NCI-H460 (cell line): Measurements from ENCODE around the gene ASIC2. TPM values are rescaled to one million over a fixed set of nuclear protein-coding genes. Genes with fewer than 3 reads are reported as not detected.

Experiments
- DNase-seq: peaks from one replicate; pipeline ENCODE4 v3.0.0-alpha.2; 2016; ENCODE audit warnings: low read depth; ENCODE audit errors: extremely low read depth
- total RNA-seq: library from RNA; depleted of rRNA; stranded (reverse); fragments of >200 nt; shearing (Covaris generic); gene quantifications from 2 replicates; pipeline ENCODE4 v1.2.3, GENCODE V29; 2014

Gene ASIC2
- total RNA-seq, 1 experiment from 2014 or later = not detected

DNA sequence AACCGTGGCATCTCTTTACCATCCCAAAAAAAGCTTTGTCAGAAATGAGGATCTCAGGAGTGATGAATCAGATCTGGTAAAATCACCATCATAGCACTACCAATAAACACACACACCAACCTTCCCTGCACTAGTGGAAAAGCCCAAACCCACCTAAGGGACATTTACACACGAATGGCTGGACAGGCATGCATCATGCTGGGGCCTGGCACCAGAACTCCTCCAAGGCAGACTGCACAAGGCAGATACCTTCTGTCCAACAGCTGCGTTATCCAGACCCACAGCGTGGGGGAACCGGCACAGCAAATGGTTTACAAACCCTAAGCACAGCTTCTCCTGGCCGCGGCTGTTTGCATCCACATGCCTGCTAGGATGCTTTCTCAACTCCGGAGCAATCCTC is 2.8 kb downstream of the ASIC2 start:
- DNase-seq = no peak

DNA sequence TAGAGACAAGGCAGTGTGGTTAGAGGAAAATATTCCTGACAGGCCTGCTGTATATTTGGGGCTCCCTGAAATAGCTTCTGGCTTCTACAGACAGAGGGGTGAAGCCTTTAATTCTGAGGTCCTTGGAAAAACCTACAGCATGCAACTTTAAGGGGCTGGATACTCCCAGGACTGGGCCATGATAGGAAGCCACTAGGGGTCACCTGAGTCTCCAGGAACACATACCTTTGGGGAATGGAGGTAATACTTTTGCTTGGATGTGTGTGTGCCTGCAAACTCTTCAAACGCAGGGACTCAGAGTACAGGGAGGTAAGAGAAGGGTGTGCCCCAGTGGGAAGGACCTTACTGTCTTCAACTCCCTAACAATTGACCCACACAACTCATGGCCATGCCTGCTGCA is 4.1 kb downstream of the ASIC2 start:
- no peak for DNase-seq

DNA sequence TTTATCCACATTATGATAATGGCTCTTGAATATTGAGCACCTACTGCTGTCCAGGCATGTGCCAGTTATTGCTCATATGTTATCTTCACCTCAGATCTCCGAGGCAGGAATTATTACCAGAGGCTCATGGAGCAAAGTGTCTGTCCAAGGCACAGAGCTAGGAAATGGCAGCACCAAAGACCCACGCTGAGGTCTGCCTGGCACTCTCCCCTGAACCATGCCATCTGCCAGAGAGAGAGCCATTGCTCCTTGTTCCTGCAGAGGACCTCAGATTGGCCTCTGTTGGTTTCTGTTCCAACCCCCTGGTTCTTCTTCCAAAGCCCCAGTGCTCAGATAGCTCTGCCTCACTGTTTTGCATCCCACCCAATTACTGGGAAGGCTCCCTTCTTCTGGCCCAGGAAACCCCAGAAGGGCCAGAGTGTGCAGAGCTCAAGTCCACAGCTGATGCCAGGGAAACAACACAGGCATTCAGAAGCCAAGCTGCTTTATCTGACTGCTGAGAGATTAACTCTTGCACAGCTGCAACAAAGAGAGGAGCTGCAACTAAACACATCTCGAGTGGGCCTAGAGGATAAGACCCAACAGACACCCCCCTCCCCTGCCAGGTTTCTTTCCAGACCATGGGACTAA is 5.9 kb downstream of the ASIC2 start:
- DNase-seq = no peak

DNA sequence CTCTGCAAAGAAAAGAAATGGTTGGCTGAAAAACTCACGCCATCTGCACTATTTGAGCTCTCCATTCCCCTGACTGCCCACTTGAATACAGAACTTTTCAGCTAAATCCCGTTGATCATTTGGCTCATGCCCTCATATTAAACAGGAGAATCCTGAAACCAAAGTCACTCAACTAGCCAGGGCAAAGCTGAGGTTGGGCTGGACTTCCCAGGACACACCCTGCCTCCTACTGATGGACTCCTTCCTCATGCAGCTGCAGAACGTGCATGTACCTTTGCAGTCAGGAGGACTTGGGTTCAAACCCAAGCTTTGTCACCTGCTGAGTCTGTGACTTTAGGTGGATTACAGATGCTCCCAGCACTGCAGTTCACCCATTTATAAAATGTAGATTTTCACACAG is 7.7 kb downstream of the ASIC2 start:
- DNase-seq = no peak

DNA sequence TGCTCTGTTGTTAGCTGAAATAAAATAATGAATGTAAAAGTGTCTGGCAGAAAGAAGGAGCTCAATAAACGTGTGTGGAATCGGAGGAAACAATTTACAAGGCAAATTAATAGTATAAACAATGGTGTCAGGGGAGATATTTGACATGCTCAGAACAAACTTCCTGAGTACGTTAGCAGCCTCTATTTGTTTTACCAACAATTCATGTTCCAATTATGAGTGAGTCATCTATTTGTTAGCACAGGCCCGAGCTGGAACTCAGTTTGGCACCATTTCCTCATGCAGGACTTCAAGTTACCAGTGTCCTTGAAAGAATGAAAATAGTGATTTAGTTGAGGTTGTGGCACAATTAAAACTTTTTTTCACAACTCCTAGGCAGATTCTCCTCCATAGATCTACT is 9.1 kb downstream of the ASIC2 start:
- peak; percentile 5 for DNase-seq

DNA sequence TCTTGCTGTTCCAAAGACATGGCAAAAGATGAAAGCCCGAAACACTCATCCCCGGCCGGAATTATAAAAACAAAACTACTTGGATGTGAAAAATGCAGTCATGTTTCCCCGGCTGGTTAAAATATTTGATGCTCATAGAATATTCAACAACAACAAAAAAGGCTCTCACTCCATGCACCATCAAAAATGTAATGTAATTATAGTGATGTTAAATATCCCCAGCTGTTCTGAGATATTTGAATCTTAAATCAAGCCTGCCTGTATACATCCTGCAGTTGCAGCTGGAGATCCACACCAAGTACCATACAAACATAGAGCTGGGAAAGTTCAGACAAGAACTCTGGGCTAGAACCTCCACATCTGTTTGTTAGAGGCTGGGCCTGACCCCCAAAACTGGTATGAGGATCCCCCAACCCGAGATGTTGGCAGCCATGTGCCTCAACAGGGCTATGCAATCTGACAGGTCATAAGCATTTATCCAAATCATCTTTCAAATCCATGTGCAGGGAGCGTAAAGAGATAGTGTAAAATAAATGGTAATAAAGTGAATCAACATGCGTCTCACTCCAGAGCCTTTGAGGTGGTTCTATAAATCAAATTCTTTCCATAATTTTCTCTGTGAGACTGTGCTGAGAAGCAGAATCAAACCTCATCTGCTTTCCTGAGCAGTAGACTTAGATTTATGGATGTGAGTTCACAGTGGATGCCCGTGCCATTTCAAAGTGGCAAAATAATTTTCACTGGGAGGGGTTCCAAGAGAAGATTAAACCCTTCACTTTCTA is 12.7 kb downstream of the ASIC2 start:
- no peak for DNase-seq

DNA sequence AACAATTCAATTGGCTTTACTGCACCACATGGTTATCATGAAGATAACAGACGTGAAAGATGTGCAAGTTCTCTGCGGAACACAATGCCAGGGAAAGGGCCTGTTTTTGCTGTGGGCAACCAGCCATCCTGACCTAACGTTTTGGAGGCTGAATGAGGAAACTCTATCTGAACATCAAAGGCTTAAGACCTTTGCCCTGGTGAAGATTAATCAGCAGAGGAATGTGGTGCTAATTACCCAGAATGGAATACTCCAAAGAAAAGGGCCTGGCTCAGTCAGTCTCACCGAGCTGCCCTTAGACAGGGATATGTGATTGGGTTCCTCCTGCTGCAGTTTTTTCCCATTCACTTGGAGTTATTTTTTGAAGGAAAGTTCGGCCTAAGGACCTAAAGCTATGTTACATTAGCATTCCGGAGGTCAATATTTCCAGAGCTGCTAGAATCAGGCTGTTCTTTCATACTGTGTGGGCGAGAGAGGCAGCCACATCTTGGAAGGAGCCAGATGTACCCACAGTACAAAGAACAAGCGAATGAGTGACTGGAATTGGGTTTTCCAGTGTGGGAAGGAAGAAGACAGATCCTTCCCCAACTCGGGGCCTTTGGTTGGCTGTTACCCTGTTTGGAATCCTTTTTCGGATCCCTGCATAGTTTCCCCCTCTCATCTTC is 15.5 kb downstream of the ASIC2 start:
- no peak for DNase-seq

DNA sequence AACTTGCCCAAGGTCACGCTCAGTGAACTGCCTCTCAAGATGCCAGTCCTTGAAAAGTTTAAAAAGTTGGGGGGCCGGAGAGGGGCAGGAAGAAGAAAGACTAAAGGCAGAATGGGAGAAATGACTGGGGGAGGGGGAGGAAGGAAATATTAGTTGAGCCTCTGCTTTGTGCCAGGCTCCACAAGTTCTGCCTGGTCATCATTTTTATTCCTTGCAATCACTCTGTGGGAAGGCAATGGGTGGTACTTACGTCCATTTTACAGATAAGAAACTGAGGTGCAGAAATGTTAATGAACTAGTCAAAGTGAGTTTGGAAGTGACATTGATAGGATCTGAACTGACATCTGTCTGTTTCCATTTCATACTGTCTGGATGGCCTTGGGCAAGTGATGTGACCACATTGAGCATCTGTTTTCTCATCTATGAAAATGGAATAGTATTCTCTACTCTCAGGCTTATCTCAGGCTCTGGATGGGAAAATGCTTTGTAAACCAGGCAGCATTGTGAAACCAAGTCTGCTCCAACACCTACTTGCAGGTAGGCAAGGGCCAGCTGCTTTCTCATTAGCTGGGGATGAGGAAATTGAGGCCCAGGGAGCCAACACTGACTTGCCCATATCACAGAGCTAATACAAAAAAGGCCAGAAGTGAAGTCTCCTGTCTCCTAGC is 19.2 kb downstream of the ASIC2 start:
- DNase-seq = no peak

DNA sequence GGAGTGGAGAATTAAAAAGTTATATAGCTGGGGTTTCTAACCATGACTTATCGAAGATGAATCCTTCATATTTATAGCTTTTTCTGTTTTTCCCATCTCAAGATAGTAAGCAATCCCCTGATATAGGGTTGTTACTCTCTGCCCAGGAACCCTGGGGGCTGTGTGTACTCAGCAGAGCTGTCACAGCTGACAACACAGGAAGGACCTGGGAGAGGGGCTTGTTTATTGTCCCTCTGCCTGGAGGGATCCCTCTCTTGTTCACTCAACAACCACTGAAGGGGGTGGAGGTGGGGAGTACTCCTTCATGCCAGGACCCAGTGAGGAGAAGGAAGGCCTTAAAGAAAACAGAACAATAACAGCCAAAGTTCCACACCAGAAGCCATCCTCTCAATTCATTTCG is 19.8 kb downstream of the ASIC2 start:
- DNase-seq = no peak

DNA sequence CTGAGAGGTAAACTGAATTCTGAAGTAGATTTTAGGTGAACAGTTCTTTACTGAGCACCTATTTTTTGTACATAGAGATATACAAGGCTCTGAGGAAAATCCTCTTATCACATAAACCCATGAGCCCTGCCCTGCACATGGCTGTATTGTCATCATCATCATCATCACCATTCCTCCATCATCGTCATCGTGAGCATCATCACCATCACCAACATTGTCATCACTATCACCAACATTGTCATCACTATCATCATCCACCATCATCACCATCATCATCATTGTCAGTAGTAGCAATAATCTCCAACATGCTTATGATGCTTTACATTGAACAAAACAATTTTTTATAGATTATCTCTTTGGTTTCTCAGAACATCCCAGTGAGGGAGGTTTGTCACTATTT is 20.7 kb downstream of the ASIC2 start:
- no peak for DNase-seq

DNA sequence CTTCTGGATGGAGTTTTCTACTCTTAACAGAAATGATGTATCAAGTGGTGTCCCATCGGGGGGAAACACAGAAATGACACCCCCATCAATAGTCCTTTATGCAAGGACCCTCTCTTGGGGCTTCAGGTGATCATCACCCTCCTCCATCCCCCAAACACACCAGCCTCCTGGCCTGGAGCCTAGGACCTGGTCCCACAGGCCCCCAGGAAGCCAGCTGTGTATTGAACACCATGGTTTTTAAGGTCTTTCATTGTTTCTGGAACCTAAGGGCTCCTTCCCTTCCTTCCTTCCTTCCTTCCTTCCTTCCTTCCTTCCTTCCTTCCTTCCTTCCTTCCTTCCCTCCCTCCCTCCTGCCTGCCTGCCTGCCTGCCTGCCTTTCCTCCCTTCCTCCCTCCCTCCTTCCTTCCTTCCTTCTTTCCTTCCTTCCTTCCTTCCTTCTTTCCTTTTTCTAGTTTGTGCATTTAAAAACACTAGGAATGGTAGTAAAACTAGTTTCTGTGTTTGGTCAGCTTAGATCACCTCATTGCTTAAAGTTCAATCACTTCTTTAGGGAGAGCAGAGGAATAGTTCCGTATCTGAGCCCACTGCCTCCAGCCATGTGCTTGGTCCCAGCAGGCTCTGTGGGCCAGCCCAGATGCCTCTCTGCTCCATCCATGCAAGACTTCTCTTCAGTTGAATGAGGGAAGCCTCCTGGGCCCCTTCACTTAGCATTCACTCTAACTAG is 23.6 kb downstream of the ASIC2 start:
- DNase-seq = no peak

DNA sequence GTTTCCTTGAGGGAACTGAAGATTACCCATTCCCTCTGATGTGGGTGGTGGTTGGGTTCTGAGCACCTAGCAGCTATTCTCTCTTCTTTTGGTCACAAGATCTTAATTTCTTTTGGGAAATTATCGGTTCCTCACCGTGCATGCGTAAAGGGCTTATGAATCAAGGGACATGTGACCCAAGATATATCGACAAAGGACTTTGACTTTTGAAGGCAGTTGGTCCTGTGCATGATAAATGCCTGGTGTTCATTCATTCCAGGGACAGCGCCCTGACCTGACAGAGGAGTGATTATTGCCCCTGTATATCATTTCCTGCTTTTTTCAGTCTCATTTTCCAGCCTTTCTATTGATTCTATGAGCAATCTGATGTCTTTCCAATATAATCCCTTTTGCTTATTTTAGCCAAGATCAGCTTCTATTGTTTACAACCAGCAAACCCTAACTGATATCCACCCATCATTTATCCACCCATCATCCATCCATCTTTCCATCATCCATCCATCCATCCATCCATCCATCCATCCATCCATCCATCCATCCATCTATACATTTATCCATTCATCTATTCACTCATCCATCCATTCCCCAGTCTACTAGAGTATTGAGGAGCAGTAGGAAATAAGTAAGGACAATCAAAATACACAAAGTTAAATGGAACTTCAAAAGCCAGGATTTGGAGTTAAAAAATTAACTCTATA is 25.1 kb downstream of the ASIC2 start:
- DNase-seq = no peak

DNA sequence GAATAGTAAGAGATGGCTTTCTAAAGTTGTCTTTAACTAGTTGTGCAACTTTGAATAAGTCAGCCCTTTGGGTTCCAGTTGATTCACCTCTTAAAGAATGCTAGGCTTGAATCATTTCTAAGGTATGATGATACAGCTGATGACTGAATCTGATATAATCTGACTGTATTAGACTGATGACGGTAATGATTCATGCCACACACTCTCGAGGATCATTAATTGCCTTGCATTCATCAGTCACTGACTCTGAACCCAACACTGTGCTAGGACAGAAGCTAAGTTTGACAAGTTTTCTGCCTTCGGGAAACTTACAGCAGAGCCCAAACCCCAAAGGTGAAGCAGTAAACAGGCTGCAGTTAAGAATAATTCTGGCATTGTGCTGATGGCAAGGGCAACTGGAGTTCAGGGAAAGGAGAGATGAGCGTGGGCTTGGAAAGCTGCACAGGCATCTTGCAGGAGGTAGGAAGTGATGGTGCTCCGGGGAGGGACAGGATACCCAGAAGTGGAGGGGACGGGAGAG is 25.8 kb downstream of the ASIC2 start:
- no peak for DNase-seq

DNA sequence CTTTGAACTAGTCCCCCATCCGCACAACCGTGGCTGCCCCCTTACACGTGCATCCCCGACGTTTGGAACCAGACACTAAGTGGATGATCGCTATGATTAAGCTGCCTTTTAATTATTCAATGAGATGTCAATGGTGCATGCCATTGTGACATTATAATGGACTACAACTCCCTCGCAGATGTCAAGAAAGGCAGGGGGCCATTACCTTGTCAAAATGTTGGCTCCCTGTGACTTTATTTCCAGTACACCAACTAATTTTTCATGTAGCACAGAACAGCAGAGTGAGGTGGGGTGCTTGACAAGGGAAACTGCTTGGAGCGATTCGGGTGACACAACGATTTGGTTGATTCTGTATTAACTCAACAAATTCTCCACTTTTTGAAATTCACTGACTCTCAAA is 26.5 kb downstream of the ASIC2 start:
- DNase-seq = no peak

DNA sequence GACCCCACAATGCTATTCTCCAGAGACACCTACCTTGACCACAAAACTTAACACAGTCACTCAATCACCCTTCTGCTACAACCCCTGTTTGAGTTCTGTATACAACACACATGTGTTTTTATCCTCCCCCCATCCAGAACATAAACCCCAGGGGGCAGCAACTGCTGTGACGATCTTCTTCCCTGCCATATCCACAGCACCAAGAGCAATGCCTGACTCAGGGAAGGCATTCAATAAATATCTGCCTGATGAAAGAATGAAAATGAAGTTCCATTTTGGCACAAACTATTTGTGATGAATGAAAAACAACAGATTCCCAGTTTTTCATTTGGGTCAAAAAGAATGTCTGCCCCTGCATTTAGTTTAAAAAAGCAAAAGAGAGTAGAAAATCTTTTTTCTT is 27.0 kb downstream of the ASIC2 start:
- DNase-seq = no peak

DNA sequence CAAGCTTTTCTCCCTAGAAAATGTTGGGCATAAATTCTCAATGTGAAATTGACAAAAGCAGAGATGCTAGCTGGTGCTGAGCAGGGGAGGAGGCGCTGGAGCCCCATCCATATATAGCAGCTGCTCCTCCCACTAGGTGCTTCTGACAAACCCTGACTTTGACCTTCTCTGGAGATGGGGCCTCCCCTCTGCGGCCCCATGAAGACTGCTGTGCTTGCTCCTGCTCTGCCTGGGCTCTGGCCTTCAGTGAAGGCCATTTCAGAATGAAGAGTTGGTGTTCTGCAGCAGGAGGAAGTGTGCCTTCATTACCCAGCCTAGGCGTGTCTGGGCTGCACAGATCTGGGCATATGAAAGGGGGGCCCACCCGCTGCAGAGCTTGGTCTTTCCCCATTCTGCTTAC is 29.7 kb downstream of the ASIC2 start:
- DNase-seq = no peak

DNA sequence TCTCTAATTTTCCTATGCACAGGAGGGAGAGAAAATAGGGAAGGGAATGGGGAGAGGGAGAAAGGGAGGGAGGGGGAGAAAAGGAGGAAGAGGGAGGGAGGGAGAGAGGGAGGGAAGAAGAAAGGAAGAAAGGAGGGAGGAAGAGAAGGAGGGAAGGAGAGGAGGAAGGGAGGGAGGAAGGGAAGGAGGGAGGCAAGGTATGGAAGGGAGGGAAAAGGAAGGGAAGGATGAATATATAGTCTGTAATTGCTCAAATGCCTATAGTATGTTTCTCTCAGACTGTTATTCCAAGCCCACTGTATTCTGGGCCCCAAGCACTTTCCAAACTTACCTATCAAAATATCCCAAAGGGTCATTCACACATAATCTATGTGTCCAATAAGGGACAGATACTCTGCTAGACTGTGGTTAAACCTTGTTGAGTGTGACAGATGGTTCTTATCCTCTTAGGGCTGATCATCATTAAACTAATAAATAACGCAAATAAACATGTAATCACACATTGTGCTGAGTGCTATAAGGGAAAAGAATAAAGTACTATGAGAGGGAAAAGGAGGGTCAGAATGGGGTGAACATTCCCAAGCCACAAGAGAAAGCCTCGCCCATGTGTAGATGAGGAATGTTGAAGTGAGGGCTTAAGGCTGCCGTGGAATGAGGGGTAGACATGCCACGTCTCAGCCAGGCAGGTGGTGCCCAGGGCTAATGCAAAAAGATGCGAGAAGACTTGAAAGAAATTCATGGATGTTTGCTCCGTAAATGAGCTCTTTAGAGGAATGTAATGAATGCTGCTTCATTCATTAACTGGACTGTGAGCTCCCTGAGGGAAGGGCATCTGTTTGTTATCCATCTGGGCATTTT is 30.6 kb downstream of the ASIC2 start:
- no peak for DNase-seq

DNA sequence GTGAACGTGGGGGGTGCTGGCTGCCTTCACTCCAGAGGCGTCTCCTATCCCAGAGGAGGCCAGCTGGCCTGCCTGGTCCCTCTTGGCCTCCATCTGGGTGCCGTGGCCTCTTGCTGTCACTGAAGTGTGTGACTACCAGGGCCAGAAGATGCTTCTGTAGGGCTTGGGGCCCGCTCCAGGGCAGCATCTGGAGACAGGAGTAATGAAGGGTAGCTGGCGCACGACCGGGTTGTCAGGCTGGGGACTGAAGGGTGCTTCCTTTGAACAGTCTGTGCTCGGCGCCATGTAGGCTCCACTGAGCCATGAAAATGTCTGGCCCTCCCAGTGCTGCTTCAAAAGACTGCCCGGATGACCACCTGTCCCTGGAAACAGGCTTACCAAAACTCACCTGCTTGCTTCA is 31.3 kb downstream of the ASIC2 start:
- no peak for DNase-seq

DNA sequence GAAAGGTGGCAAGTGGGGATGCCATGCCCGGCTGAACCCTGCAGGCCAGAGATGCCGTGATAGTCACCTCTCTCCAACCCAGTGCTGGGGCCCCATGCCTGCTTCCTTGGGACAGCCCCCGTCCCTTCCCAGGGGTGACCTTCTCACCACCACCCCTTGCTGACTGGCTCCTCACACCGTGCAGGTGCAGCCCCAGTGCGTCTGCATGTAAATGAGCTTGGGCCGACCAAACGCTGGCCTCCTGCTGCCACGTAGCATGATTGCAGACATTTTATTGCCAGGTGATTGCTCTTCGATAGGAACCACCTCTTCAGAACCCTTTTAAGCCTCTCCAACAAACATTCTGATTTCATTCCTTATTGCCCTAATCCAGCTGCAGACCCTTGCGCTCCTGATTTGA is 32.5 kb downstream of the ASIC2 start:
- DNase-seq = no peak
